ENCODE data around the gene RNF169.

DNA sequence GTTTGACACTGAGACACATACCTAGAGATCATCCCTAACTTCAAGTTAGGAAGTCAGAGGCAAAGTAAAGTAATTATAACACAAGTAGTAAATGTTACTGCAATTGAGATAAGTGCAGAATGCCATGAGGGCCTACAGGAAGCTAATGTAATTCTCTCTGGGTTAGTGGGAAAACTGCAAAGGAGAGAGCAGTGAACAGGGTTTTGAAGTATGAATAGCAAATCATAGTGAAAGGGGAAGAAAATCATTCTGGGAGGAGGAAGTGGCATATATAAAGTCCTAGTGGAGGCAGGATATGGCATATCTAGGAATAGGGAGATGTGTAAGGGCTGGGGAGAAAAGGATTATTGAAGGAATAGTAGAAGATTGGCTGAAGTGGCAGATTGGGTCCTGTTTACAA lies 27.9 kb downstream of the RNF169 start:
- TF ChIP-seq NPAS2 (CRISPR knock-in tag; IDR thresholded peaks at IDR 0.05; ENCODE audit: borderline replicate concordance): no peak
- TF ChIP-seq, protein P1, sequence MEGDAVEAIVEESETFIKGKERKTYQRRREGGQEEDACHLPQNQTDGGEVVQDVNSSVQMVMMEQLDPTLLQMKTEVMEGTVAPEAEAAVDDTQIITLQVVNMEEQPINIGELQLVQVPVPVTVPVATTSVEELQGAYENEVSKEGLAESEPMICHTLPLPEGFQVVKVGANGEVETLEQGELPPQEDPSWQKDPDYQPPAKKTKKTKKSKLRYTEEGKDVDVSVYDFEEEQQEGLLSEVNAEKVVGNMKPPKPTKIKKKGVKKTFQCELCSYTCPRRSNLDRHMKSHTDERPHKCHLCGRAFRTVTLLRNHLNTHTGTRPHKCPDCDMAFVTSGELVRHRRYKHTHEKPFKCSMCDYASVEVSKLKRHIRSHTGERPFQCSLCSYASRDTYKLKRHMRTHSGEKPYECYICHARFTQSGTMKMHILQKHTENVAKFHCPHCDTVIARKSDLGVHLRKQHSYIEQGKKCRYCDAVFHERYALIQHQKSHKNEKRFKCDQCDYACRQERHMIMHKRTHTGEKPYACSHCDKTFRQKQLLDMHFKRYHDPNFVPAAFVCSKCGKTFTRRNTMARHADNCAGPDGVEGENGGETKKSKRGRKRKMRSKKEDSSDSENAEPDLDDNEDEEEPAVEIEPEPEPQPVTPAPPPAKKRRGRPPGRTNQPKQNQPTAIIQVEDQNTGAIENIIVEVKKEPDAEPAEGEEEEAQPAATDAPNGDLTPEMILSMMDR (IDR thresholded peaks at IDR 0.05): no peak
- no peak for TF ChIP-seq JUNB (IDR thresholded peaks at IDR 0.05)
- TF ChIP-seq, protein P2, sequence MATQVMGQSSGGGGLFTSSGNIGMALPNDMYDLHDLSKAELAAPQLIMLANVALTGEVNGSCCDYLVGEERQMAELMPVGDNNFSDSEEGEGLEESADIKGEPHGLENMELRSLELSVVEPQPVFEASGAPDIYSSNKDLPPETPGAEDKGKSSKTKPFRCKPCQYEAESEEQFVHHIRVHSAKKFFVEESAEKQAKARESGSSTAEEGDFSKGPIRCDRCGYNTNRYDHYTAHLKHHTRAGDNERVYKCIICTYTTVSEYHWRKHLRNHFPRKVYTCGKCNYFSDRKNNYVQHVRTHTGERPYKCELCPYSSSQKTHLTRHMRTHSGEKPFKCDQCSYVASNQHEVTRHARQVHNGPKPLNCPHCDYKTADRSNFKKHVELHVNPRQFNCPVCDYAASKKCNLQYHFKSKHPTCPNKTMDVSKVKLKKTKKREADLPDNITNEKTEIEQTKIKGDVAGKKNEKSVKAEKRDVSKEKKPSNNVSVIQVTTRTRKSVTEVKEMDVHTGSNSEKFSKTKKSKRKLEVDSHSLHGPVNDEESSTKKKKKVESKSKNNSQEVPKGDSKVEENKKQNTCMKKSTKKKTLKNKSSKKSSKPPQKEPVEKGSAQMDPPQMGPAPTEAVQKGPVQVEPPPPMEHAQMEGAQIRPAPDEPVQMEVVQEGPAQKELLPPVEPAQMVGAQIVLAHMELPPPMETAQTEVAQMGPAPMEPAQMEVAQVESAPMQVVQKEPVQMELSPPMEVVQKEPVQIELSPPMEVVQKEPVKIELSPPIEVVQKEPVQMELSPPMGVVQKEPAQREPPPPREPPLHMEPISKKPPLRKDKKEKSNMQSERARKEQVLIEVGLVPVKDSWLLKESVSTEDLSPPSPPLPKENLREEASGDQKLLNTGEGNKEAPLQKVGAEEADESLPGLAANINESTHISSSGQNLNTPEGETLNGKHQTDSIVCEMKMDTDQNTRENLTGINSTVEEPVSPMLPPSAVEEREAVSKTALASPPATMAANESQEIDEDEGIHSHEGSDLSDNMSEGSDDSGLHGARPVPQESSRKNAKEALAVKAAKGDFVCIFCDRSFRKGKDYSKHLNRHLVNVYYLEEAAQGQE (IDR thresholded peaks at IDR 0.05): no peak
- TF ChIP-seq POLR2A (IDR thresholded peaks at IDR 0.05; ENCODE audit: low read length): no peak
- no peak for TF ChIP-seq EHMT2 (IDR thresholded peaks at IDR 0.05; ENCODE audit: low read depth)
- no peak for TF ChIP-seq EP300 (IDR thresholded peaks at IDR 0.05)
